IPS-11a (cell line): ENCODE data around the gene RASAL1.
"Not testable (repeated sequence)": the region's sequence is repeated elsewhere in the genome, so short reads cannot be mapped to it uniquely, and the experiment has no call there.

Experiments
- H3K4me3 ChIP-seq: one replicate; pipeline ENCODE4 v1.5.1; 2013; ENCODE audit warnings: low read depth, low read length, control low read depth

RASAL1 gene

DNA sequence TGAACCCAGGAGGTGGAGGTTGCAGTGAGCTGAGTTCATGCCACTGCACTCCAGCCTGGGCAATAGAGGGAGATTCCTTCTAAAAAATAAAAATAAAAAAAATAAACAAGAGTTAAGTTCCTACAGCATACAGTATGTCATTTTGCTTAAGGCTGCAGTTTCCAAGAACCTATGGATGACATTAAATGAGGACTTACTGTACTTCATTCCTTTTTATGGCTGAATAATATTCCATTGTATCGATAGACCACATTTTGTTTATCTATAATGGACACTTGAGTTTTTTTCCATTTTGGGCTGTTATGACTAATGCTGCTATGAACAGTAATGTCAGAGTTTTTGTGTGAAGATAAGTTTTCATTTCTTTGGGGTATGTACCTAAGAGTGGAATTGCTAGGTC lies 17.4 kb downstream of the RASAL1 start:
- no peak overlapping the region for H3K4me3 ChIP-seq

DNA sequence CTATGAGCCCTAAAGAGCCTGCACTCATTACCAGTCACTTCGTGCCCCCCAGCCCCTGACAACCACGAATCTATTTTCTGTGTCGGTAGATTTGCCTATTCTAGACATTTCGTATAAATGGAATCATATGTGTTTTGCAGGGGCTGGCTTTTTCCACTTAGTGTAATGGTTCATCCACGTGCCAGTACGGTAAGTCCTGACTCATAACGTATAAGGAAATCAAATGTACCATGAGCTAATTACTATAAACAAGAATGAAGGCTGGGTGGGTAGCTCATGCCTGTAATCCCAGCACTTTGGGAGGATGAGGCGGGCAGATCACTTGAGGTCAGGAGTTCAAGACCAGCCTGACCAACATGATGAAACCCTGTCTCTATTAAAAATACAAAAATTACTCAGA lies 17.9 kb downstream of the RASAL1 start:
- H3K4me3 ChIP-seq, result not testable (repeated sequence)

DNA sequence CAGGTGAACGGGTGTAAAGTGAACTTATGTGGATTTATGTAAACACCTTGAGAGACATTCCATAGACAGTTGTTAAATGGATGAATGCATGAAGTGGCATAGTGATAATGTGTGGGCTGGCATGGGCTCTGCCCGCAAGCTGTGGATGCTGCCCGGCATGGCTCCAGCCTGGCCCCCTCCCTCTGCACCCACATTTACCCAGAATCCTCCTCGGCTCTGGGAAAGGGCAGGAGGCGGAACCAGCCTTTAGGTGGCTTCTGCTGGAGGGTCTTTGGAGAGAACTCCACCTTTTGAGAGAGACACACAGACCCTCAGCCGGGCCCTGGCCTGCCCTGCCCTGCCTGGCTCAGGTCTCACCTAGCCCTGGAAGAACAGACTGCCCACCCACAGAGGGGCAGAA lies 18.7 kb downstream of the RASAL1 start:
- no peak overlapping the region for H3K4me3 ChIP-seq

DNA sequence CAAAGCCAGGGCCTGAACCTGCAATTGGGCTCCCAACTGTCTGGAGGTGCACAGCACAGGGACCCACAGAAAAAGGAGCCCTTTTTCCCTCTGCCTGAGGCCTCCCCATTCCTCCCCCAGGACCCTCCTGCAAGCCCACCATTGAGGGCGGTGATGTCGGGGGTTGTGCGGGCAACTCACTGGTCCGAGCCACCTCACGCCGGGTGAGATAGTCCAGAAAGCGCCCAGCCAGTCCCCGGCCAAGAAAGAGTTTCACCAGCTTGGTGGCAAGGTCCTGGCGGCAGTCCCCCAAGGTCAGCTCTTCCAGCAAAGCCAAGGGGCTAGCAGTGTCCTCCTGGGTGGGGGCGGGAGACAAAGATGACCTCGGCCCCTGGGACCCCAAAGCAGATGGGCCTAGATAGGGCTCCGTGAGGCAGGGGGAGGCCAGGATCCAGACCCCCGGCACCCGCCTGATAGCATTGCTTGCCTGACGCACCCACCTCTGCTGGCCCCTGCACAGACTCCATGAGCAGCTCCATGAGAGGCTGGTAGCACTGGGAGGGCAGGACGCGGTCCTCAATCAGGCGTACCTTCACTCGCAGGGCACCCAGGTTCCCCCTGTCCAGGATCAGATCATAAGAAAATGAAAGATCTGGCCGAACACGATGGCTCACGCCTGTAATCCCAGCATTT lies 20.0 kb downstream of the RASAL1 start:
- H3K4me3 ChIP-seq, result no peak overlapping the region

DNA sequence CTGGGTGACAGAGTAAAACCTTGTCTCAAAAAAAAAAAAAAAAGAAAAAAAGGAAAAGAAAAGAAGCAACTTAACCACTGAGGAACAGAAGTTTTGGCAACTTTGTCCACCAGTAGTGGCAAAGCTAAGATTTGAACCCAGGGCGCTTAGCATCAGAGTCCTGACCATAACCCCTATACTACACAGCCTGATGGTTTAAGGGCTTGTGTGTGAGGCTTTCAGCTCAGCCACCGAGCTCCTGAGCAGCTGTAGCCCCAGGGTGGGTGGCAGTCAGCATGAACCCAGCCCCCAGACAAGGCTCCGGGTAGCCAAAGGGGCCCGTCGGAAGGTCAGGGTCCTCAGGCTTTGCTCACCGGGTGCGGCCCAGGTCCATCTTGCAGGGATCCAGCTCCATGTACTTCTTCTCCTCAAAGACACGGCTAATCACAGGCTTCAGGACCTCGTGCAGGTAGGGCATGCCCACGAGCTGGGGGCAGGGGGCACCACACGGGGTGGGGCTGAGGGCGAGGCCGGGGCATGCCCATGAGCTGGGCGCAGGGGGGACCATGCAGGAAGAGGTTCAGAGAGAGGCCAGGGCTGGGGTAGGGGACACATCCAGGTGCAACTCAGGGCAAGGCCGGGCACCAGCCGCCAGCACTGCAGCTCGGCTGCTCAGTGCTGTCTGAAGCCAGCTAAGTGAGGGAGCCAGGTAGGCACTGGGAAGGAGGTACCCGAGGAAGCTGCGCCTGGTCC lies 20.9 kb downstream of the RASAL1 start:
- H3K4me3 ChIP-seq, result no peak overlapping the region

DNA sequence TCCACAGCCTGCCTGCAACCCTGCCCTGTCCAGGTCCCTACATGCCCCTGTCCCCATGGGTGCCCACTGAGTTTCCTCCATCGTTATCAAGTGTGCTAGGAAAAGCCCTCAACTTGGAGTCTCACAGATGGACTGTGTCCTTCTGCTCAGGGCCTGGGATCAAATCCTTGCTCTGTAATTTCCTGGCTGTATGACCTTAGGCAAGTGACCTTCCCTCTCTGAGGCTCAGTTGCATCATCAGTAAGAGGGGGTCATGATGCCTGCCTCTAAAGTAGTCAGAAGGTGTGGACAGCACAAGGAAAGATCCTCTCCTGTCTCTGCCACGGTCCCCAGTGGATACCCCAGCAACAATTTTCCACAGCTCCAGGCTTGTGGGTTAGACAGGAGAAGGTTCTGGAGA lies 22.2 kb downstream of the RASAL1 start:
- H3K4me3 ChIP-seq, result no peak overlapping the region

DNA sequence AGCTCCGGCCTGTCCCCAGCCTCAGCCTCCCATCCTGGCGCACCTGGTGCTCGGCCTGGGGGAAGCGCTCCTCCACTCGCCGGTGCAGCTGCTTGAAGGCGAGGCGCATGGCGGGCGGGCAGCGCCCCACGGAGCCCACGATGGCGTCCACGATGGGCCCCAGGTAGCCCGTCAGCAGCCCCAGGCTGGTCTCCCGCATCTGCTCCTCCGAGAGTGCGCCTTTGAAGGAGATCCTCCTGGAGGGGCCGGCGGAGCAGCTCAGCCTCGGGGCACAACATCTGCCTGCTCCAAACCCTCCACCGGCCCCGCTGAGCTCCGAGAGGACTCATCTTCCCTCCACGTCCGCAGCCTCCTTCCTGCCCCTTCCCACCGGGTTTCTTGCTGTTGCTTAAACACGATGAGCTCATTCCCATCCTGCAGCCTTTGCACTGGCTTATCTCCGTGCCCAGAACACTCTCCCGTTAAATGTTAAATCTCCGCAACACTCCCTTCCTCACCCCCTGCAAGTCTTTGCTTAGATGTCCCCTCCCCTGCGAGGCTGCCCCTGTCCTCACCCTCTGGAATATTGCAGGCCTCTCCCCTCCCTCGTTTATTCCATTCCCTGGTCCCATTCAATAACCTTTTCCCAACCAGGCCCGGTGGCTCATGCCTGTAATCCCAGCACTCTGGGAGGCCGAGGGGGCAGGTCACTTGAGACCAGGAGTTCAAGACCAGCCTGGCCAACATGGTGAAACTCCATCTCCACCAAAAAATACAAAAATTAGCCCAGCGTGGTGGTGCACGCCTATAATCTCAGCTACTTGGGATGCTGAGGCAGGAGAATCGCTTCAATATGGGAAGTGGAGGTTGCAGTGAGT lies 23.3 kb downstream of the RASAL1 start:
- no peak overlapping the region for H3K4me3 ChIP-seq

DNA sequence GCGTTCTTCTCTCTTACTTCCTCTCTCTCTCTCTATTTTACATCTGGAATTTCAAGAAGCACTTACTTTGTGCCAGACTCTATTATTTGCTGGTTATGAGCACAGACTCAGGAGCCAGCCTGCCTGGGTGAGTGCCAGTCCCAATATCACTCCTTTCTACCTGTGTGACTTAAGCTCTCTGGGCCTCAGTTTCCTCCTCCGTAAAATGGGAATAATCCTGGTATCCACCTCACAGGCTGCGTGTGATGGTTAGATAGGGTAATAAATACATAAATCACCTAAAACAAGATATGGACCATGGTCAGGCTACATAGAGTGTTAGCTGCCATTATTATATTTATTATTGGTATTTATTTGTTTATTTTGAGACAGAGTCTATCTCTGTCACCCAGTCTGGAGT lies 24.3 kb downstream of the RASAL1 start:
- no peak overlapping the region for H3K4me3 ChIP-seq

DNA sequence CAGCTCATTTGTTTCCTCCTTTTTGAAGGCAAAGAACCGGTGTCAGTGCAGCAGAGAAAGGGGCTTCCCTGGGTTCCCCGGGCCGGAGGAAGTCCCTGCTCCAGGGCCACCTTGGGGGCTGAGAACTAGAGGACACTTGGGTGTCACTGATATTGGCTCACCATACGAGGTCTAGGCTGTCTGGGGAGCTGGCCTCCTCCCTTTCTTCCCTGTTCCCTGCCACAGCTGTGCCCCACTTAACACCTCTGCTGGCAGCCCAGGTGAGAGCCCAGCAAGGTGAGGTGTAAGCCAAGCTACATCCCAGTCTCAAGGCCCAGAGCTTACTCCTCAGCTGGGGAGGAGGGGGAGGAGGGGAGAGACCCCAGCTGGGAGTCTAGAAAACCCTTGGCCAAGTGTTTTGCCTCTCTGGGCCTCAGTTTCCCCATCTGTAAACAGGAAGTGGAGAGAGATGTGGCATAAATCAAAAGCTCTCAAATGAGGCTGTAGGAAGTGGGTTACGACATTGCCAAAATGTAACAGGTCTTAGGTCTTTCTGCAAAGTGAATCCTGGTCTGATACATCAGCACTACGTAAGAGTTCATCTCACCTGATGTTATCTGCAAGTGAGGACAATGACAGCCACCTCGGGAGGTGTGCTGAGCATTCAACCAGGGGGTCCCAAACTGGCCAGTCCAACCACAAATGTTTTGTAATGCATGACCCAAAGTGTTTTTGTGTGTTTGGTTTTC lies 25.5 kb downstream of the RASAL1 start:
- H3K4me3 ChIP-seq, result no peak overlapping the region

DNA sequence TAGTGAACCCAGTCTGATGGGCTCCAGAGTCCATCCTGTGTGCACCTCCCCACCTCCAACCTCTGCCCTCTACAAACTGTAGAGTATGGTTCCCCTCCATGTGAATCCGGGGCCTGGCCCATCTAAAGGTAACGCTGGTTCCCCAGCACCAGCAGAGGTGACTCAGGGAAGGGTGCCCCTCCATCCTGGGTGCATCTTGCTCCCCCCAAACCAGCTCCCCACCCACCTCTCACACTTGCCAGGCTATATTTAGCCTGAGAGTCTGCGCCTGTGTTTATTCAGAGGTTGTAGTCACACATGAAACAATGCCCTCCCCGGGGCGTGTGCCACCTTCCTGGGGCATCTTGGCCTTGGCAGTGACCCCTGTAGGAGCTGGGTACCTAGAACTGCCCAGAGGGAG lies 26.2 kb downstream of the RASAL1 start:
- H3K4me3 ChIP-seq, result no peak overlapping the region

DNA sequence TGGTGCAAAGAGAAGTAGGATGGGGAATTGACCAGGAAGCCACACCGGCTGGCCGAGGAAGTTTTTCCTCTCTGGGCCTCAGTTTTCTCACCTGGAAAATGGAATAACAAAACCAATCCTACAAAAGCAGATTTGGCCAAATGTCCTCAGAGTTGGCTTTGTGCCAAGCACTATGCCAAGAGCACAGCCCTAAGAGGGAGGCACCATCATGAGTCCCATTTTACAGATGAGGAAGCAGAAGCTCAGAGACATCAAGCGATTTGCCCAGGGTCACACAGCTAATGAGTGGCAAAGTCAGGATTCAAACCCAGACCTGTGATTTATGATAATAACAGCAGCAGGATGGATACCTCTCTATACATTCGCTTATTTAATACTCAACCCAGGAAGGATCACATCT lies 27.3 kb downstream of the RASAL1 start:
- H3K4me3 ChIP-seq, result no peak overlapping the region

DNA sequence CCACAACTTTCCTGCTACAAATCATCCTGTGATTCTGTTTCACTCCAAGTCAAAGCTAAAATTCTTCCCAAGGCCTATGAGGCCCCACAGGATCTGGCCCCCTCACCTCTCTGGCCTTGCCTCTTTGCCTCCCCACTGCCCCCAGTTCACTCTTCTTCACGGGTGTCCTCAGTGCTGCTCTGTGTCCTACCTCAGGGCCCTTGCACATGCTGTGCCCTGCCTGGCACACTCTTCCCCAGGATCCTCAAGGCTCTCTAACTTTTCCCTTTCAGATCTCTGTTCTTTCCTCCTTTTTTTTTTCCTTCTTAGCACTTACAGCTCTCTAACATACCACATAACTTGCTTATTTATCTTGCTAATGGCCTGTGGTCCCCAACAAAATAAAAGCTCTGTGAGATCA lies 29.2 kb downstream of the RASAL1 start:
- H3K4me3 ChIP-seq, result no peak overlapping the region

DNA sequence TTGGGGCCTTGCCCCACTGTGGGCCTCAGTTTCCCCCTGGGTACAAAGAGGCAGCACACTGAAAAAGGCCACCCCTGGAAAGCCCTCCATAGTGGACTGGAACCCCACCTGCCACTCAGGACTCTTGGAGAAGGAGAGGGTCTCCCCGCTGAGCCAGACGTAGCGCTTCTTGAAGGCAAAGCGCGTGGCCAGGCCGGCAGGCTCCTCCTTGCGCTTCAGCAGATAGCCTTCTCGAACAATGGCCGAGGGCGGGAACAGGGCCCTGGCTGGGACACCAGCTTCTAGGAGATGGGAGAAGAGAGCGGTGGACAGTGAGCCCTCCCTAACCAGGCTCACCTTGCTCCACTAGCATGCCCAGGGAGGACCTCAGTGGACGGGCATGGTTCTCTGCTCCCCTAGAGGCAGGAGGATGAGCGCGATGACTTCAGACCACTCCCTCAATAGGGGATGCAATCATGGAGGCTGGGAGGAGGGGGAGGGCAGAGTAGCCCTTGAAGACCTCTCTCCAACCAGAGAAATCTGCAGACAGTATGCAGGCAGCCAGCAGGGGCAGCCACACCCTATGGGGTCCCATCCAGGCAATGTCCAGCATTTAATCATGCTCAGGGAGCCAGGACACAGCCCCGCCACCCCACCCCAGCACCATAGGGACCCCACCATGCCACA lies 29.8 kb downstream of the RASAL1 start:
- no peak overlapping the region for H3K4me3 ChIP-seq

DNA sequence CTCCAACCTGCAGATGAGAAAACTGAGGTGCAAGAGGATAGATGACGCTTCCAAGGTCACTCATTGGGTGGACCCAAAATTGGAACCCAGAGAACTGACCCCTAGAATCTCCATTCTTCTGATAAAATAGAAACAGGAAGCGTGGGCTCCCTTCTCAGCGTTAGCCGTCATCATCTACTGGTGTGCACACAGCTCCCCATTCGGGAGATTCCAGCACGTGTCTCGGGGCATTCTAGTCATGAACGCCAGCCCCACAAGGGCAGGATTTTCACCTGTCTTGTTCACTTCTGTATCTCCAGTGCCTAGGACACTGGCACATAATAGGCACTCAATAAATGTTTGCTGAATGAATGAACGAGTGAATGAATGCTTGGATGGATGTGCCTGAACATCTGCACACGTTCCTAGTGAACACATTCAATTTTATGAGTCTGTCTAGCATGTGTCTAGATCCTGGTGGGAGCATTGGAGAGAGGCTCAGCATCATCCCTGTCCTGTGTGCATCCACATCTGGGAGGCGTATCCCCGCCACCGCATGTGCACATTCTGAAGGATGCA lies 30.5 kb downstream of the RASAL1 start:
- no peak overlapping the region for H3K4me3 ChIP-seq

DNA sequence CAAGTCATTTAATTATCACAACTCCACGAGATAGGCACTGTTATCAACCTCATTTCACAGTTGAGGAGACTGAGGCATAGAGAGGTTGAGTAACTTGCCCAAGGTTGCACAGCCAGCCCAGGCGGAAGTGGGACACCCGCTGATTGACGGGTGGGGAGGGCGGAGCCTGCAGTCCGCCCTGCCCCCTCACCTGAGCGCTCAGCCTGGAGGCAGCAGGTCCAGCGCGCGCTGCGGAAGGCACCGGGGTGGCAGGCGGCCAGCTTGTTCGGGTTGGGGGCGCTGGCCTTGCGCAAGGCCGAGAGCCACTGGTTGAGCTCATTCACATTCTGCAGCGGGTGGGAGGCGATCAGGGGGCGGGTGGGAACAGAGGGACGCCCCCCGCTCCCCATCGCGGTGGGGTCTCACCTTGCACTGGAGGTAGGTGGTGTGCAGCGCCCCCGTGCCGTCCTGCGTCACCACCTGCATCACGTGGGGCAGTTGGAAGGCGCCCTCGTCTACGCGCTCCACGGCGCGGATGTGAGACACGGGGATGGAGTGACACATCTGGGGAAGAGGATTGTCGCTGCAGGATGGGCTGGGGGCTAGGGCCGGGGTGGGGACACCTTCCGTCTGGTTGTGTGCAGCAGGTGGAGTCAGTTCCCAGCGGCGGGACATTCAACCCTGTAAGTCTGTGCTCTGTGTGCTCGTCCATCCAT lies 31.7 kb downstream of the RASAL1 start:
- peak overlapping the region; percentile 45 for H3K4me3 ChIP-seq

DNA sequence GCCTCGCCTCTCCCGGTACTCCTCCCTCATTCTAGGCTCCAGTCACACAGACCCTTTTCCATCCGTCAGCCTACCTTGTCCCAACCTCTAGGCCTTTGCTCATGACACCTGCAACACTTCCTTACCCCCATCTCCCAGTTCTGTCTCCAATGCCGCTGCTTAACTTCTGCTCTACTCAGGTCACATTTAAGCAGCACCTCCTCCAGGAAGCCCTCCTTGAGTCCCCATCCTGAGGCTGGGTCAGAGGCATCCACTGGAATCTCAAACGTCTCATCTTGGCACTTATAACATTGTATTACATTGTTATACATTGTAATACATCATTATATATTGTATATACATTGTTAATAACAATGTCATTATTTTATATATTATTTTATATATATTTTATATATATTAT lies 32.8 kb downstream of the RASAL1 start:
- no peak overlapping the region for H3K4me3 ChIP-seq

DNA sequence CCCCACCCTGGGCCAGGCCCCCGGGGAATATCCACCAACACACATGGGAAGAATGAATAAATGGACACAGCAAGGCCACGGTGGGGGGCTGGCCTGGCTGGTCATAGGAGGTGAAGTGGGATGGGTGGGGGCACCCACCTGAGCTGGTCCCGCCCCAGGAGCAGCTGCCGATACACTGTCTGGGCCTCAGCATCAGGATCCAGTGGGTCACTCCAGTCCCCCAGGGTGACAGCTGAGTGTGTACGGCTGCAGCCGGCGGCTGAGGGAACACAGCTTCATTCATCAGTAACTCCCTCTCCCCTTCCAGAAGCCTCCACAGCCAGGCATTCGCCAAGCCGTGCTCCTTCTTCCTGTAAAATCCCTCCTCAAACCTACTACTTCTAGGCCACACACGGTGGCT lies 33.8 kb downstream of the RASAL1 start:
- no peak overlapping the region for H3K4me3 ChIP-seq

DNA sequence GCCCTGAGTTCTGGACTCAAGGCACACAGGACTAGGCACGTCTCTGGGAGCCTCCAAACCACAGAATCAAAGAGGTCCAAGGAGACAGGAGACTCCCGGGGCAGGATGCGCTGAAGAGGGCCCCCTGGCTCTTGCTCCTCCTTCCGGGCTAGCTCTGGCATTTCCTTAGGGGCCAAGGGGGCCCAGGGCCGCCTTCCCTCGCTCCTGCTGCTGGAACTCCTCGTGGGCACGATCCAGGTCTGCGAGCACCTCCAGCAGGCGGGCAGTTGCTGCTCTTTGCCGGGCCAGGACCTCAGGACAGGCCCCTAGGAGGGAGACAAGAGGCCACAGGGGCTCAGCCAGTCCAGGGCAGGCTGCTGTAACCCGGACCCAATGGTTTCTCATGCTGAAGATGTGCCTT lies 35.8 kb downstream of the RASAL1 start:
- no peak overlapping the region for H3K4me3 ChIP-seq

DNA sequence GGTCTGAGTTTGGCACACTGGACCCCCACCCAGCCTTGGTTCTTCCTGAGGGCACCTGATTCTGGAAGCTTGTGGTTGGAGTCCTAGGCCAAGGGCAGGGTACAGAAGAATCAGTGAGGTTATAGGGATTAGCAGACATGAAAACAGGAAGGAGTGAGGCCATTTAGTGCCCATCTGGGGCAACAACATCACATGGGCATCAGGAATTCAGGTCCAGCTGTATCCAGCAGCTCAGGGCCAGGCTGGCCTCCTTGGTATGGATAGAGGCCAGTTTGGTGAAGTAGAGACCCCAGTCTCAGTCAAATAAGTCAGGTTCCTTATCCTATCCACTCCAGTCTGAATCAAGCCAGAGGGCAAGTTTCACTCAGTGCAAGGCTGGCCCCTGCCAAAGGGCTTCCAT lies 36.2 kb downstream of the RASAL1 start:
- H3K4me3 ChIP-seq, result no peak overlapping the region
